Stimulated activated CD4-positive, alpha-beta T cell treated with anti-CD3 and anti-CD28 coated beads, Interleukin-1b, Interleukin-23, amount 100 ng/mL, for 4 hours (primary cell): ENCODE results near the gene AUTS2.

Experiments used
- DNase-seq, 2 donors: peaks; one replicate each; pipeline ENCODE4 v3.0.0-alpha.2; 2020; ENCODE audit warnings: low read depth in 2 of 2

The AUTS2 gene

GRCh38 chr7:69893906-69894305 is 295.6 kb downstream of the AUTS2 start:
- DNase-seq: no peak

GRCh38 chr7:69895446-69895845 is 297.2 kb downstream of the AUTS2 start:
- DNase-seq: no peak

GRCh38 chr7:69896121-69896520 is 297.8 kb downstream of the AUTS2 start:
- no peak for DNase-seq

- no peak for DNase-seq
Measured at GRCh38 chr7:69898189-69898588, 299.9 kb downstream of the AUTS2 start.

- DNase-seq: no peak
Measured at GRCh38 chr7:69903410-69903809, 305.1 kb downstream of the AUTS2 start.

GRCh38 chr7:69906283-69906995 is 308.2 kb downstream of the AUTS2 start:
- no peak for DNase-seq

DNA sequence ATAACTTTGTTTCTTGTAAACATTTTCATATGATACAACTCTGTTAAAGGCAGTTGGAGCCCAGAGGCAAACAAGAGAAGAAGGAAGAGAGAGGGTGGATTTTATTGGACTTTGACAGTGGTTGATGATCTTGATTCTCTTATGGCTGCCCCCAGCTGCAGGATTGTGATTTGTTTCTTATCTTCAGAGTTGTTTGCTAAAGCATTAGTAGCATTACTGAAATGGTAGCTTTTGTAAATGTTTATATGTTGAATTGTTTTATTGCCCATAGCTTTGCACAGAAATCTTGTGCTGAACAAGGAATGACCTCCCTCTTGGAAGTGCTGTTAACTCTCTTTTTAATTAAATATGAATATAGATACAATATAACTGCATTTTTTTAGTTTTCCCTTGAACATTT is 309.4 kb downstream of the AUTS2 start:
- no peak for DNase-seq

- DNase-seq: no peak
Measured at GRCh38 chr7:69908454-69908853, 310.2 kb downstream of the AUTS2 start.

DNA sequence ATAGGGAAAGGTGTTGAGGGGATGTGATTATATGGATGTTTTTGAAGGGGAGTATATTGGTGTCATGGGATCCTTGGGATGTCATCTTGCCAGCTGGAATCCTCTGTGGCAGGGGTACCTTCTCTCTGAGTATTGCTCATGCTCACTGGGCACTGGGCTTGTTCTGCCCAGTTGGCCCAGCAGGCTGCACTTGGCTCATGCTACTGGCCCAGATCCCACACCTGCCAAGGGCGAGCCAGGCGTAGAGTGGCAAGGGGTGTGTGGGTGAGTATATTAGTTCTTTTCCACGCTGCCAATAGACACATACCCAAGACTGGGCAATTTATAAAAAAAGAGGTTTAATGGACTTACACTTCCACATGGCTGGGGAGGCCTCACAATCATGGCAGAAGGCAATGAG is 311.9 kb downstream of the AUTS2 start:
- no peak for DNase-seq

GRCh38 chr7:69911337-69911736 is 313.1 kb downstream of the AUTS2 start:
- DNase-seq: no peak

- DNase-seq: no peak
Measured at GRCh38 chr7:69912141-69912540, 313.9 kb downstream of the AUTS2 start.

DNA sequence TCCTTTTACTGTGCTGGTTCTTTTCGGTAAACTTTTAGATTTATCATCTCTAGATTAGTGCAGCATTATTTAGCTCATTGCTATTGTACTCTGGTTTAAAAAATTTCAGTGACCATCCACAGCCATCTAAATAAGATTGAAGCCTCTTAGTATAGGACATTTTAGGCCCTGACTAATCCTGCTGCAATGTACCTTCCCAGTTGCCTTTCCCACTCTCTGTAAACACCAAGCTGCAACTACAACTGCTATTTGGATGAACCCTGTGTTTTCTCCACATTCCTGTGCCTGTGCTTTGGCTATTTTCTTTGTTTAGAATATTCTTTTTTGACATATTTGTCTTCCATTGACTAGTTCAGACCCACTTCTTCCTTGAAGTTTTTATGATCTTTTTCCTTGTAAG is 314.6 kb downstream of the AUTS2 start:
- DNase-seq: no peak

- DNase-seq: no peak
Measured at GRCh38 chr7:69919426-69920111, 321.3 kb downstream of the AUTS2 start.

- DNase-seq: no peak
Measured at GRCh38 chr7:69920797-69921196, 322.5 kb downstream of the AUTS2 start.

GRCh38 chr7:69922026-69922803 is 323.9 kb downstream of the AUTS2 start:
- DNase-seq: no peak

DNA sequence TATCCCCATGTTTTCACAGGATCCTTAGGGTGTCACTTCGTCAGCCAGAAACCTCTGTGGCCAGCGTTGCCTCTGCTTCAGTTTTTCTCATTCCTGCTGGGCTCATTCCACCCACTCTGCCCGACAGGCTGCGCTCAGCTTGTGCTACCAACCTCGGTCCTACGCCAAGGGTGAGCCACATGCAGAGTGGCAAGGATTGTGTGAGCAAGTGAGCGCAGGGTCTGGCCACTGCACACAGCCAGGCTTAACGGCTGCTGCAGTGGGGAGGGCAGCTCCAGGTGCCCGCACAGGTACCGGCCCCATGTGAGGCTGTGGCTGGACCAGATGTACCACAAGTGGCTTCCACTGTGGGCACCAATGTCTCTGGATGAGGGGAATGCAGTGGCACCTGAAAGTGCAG is 329.2 kb downstream of the AUTS2 start:
- no peak for DNase-seq

GRCh38 chr7:69928621-69929020 is 330.3 kb downstream of the AUTS2 start:
- DNase-seq: no peak

- no peak for DNase-seq
Measured at GRCh38 chr7:69929622-69930021, 331.3 kb downstream of the AUTS2 start.

- DNase-seq: no peak
Measured at GRCh38 chr7:69932034-69932628, 333.9 kb downstream of the AUTS2 start.

- DNase-seq: no peak
Measured at GRCh38 chr7:69934144-69934903, 336.0 kb downstream of the AUTS2 start.

DNA sequence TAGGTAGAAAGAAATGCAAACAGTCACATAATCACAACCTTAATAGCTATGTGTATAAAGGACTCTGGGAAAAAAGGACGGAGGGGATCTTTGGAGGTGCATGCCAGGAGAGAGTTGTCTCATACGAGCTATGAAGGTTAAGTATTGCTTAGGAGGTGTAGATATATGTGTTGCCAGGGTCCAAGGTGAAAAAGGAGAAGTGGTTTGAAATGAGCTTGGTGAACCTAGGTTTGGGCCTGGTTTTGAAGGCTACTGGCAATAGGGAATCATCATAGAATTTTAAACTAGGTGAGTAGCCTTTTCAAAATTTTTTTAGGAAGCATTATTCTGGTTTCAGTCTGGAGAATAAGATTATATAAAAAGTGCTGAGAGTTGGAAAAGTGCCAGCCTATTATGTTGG is 336.8 kb downstream of the AUTS2 start:
- no peak for DNase-seq

GRCh38 chr7:69937097-69937496 is 338.8 kb downstream of the AUTS2 start:
- no peak for DNase-seq
